Body of pancreas (tissue), 4 donors: ENCODE results near the gene GMEB2. TPM values are rescaled to one million over a fixed set of nuclear protein-coding genes. Genes with fewer than 3 reads are reported as not detected.

Source experiments
- ATAC-seq: fragments of 150-250 bp; one replicate; pipeline ENCODE4 v1.9.1; 2016
- DNase-seq, 4 donors: peaks; one replicate each; pipeline ENCODE4 v3.0.0-alpha.2; 2019
- H3K27ac ChIP-seq, 4 donors: fragments of 200-600 bp; sonication (generic); 1 replicate in 3 of 4; 2 replicates in 1 of 4; pipeline versions ENCODE4 v1.5.1 to v1.6.1; 2016 to 2019; ENCODE audit warnings: mild to moderate bottlenecking in 1 of 4, mixed read lengths in 1 of 4, moderate library complexity in 1 of 4
- H3K27me3 ChIP-seq, 2 donors: fragments of 200-600 bp; sonication (generic); one replicate each; pipeline ENCODE4 v1.6.0; 2016; ENCODE audit warnings: mild to moderate bottlenecking in 1 of 2
- H3K36me3 ChIP-seq, 2 donors: fragments of 200-600 bp; sonication (generic); replicated peaks in 1 of 2; 2 replicates each; pipeline ENCODE4 v1.5.1; 2016; ENCODE audit warnings: low read depth in 2 of 2; ENCODE audit not compliant: insufficient read depth in 1 of 2
- H3K4me1 ChIP-seq: fragments of 200-600 bp; sonication (generic); one replicate; pipeline ENCODE4 v1.6.0; 2016
- H3K4me3 ChIP-seq, 2 donors: fragments of 200-600 bp; sonication (generic); 1 replicate in 1 of 2; 2 replicates in 1 of 2; pipeline ENCODE4 v1.5.1; 2016 to 2019
- H3K9me3 ChIP-seq, 3 donors: fragments of 200-600 bp; sonication (generic); 1 replicate in 2 of 3; 2 replicates in 1 of 3; pipeline ENCODE4 v1.5.1; 2016
- CTCF ChIP-seq, 7 experiments: fragments of 450-650 bp in 4 of 7; fragments of 200-600 bp in 3 of 7; sonication (generic) in 3 of 7; IDR thresholded peaks; one replicate each; pipeline ENCODE4 v1.5.1; 2016 to 2019; ENCODE audit warnings: antibody characterized with exemption in 7 of 7
- POLR2A ChIP-seq, 3 donors: fragments of 450-650 bp; IDR thresholded peaks; one replicate each; pipeline ENCODE4 v1.6.1; 2016; ENCODE audit warnings: antibody characterized with exemption in 3 of 3, mild to moderate bottlenecking in 2 of 3
- WGBS, 2 donors: methylation state at CpG; one replicate each; pipeline ENCODE4 v1.1.5; 2017; 5-methylcytosine and 5-hydroxymethylcytosine counted together
- intact Hi-C: fragments of 100-400 bp; cut with DNase I; formaldehyde crosslinking; loops from one replicate; pipeline ENCODE4 v1.15.1; 2023
- total RNA-seq, 2 donors: library from RNA; depleted of rRNA; stranded (reverse); fragments of >200 nt; gene quantifications; one replicate each; pipeline ENCODE4 v1.1.0, GENCODE V29; 2016

GMEB2 gene
- total RNA-seq, 2 donors from 2014 or later = 8.9 to 9.9 TPM

- DNase-seq (no peak), ATAC-seq (no peak)
- no peak for TF ChIP-seq CTCF (IDR thresholded peaks at IDR 0.05)
- no peak for TF ChIP-seq POLR2A (IDR thresholded peaks at IDR 0.05)
- Histone ChIP-seq H3K4me1 (peaks cover 23% of the 10 kb centered on the region), H3K9me3 (no peaks in the 10 kb centered on the region), H3K36me3 (no peaks in the 10 kb centered on the region), H3K4me3 (no peak overlapping the region), H3K27ac (no peak overlapping the region), H3K27me3 (no peaks in the 10 kb centered on the region)
- WGBS, 2 donors = 81 to 82% methylated on average over 11 of the region's 11 CpGs
- intact Hi-C loops = no loop called here
Measured at GRCh38 chr20:63648895-63649589, 22.1 kb upstream of the GMEB2 start.

- ATAC-seq = no peak
- intact Hi-C loops = no loop called here
- peaks cover 17% of the 10 kb centered on the region for H3K4me1 ChIP-seq
Measured at GRCh38 chr20:63648190-63648589, 21.3 kb upstream of the GMEB2 start.

GRCh38 chr20:63645218-63645617 is 18.3 kb upstream of the GMEB2 start:
- DNase-seq = no peak
- peaks cover 9% of the 10 kb centered on the region for H3K4me1 ChIP-seq
- TF ChIP-seq CTCF (IDR thresholded peaks at IDR 0.05) = no peak
- TF ChIP-seq POLR2A (IDR thresholded peaks at IDR 0.05) = no peak
- H3K27me3 ChIP-seq = no peaks in the 10 kb centered on the region
- no peaks in the 10 kb centered on the region for H3K36me3 ChIP-seq
- no peaks in the 10 kb centered on the region for H3K9me3 ChIP-seq
- intact Hi-C loops = no loop called here
- no peak overlapping the region for H3K4me3 ChIP-seq
- no peak for ATAC-seq
- H3K27ac ChIP-seq = no peak overlapping the region
- 68 to 81% methylated on average over 4 of the region's 4 CpGs for WGBS, 2 donors

More at GRCh38 chr20:63648190-63648589, 21.3 kb upstream of the GMEB2 start:
- Histone ChIP-seq H3K9me3 (no peaks in the 10 kb centered on the region), H3K27ac (no peak overlapping the region), H3K4me3 (no peak overlapping the region), H3K36me3 (no peaks in the 10 kb centered on the region), H3K27me3 (no peaks in the 10 kb centered on the region)
- WGBS, 2 donors = 88 to 90% methylated on average over 6 of the region's 6 CpGs
- no peak for DNase-seq
- TF ChIP-seq POLR2A (IDR thresholded peaks at IDR 0.05) = no peak
- no peak for TF ChIP-seq CTCF (IDR thresholded peaks at IDR 0.05)

- ATAC-seq (no peak), DNase-seq (no peak)
- Histone ChIP-seq H3K27ac (no peak overlapping the region), H3K27me3 (no peaks in the 10 kb centered on the region), H3K36me3 (no peaks in the 10 kb centered on the region), H3K4me1 (peaks cover 9% of the 10 kb centered on the region), H3K9me3 (no peaks in the 10 kb centered on the region), H3K4me3 (no peak overlapping the region)
- intact Hi-C loops = no loop called here
- TF ChIP-seq POLR2A (IDR thresholded peaks at IDR 0.05) (no peak), CTCF (IDR thresholded peaks at IDR 0.05) (no peak)
- 87 to 92% methylated on average over 6 to 15 of the region's 15 CpGs for WGBS, 2 donors
Measured at GRCh38 chr20:63643946-63644345, 17.0 kb upstream of the GMEB2 start.

GRCh38 chr20:63643499-63643898 is 16.6 kb upstream of the GMEB2 start:
- no peak for ATAC-seq
- no peak for TF ChIP-seq CTCF (IDR thresholded peaks at IDR 0.05)
- no peak for TF ChIP-seq POLR2A (IDR thresholded peaks at IDR 0.05)
- no peak overlapping the region for H3K4me3 ChIP-seq
- H3K4me1 ChIP-seq = peaks cover 9% of the 10 kb centered on the region
- H3K36me3 ChIP-seq = no peaks in the 10 kb centered on the region
- intact Hi-C loops = no loop called here
- WGBS, 2 donors = 84 to 97% methylated on average over 9 to 10 of the region's 10 CpGs
- no peaks in the 10 kb centered on the region for H3K9me3 ChIP-seq
- no peak overlapping the region for H3K27ac ChIP-seq
- no peaks in the 10 kb centered on the region for H3K27me3 ChIP-seq
- no peak for DNase-seq
